Osteocyte (in vitro differentiated cells): ENCODE results near the gene SLC38A8. TPM values are rescaled to one million over a fixed set of nuclear protein-coding genes. Genes with fewer than 3 reads are reported as not detected.

Source experiments
- DNase-seq: peaks from one replicate; pipeline ENCODE4 v3.0.0; 2021; ENCODE audit warnings: mixed read lengths; ENCODE audit not compliant: unreplicated experiment; ENCODE audit errors: extremely low spot score
- H3K27ac Mint-ChIP-seq: one replicate; pipeline ENCODE4 v1.8.0; 2021; ENCODE audit warnings: mild to moderate bottlenecking, mixed read lengths; ENCODE audit not compliant: unreplicated experiment
- H3K27me3 Mint-ChIP-seq: one replicate; pipeline ENCODE4 v1.8.0; 2021; ENCODE audit warnings: mixed read lengths; ENCODE audit not compliant: unreplicated experiment
- H3K36me3 Mint-ChIP-seq: one replicate; pipeline ENCODE4 v1.8.0; 2021; ENCODE audit warnings: mixed read lengths; ENCODE audit not compliant: unreplicated experiment
- H3K4me1 Mint-ChIP-seq: one replicate; pipeline ENCODE4 v1.8.0; 2021; ENCODE audit warnings: mixed read lengths; ENCODE audit not compliant: unreplicated experiment
- H3K4me3 Mint-ChIP-seq: one replicate; pipeline ENCODE4 v1.8.0; 2021; ENCODE audit warnings: mild to moderate bottlenecking, moderate library complexity, mixed read lengths; ENCODE audit not compliant: unreplicated experiment
- H3K9me3 Mint-ChIP-seq: one replicate; pipeline ENCODE4 v1.8.0; 2021; ENCODE audit warnings: mixed read lengths; ENCODE audit not compliant: unreplicated experiment
- total RNA-seq: library from RNA; stranded (reverse); gene quantifications from 2 replicates; pipeline ENCODE4 v1.2.1, GENCODE V29; 2021
- TF ChIP-seq, protein P1 (sequence below): fragments of 200-600 bp; sonication (generic); IDR thresholded peaks from 2 replicates; pipeline ENCODE4 v1.5.0; 2021; ENCODE audit warnings: antibody characterized with exemption, mild to moderate bottlenecking, moderate library complexity

Gene SLC38A8
- total RNA-seq, 1 donor from 2014 or later, result not detected

DNA sequence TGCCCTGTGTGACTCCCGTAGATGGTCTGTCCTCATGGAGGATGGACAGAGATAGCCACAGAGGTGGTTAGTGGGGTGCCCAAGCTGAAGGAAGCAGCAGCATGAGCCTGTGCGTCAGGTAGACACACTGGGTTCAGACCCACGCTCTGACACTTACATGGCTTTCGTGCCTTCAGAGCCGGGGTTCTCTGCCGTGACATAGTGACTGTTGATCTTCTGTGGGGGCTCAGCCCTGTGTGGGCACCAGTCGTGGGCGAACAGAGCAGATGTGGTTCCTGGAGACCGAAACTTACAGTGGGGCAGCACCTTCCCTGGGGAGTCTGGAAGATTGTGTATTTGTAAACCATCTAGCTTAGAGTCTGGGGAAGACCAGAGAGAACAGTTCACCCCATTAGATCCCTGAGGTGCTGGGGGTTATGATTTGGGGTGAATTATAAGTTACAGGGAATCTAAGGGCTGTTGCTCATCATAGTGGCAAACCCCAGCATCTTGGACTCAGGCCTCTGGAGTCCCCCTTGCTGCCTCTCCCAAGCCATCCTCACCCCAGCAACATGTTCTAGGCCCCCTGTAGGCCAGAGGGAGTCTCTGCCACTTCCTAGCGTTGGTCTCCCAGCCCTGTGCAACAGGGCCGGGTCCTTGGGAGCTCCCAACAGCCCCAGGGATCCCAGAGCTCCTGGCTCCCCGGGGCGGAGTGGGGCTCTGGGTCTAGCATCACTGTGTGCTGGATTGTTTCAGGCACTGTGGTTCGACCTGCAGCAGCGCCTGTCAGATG is 45.9 kb downstream of the SLC38A8 start:
- no peak for DNase-seq
- Mint-ChIP-seq H3K27ac (no peak overlapping the region), H3K27me3 (peaks cover 12% of the 10 kb centered on the region), H3K36me3 (no peaks in the 10 kb centered on the region), H3K9me3 (no peaks in the 10 kb centered on the region), H3K4me3 (no peak overlapping the region), H3K4me1 (peaks cover 6% of the 10 kb centered on the region)
- TF ChIP-seq, protein P1, sequence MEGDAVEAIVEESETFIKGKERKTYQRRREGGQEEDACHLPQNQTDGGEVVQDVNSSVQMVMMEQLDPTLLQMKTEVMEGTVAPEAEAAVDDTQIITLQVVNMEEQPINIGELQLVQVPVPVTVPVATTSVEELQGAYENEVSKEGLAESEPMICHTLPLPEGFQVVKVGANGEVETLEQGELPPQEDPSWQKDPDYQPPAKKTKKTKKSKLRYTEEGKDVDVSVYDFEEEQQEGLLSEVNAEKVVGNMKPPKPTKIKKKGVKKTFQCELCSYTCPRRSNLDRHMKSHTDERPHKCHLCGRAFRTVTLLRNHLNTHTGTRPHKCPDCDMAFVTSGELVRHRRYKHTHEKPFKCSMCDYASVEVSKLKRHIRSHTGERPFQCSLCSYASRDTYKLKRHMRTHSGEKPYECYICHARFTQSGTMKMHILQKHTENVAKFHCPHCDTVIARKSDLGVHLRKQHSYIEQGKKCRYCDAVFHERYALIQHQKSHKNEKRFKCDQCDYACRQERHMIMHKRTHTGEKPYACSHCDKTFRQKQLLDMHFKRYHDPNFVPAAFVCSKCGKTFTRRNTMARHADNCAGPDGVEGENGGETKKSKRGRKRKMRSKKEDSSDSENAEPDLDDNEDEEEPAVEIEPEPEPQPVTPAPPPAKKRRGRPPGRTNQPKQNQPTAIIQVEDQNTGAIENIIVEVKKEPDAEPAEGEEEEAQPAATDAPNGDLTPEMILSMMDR, result no peak

DNA sequence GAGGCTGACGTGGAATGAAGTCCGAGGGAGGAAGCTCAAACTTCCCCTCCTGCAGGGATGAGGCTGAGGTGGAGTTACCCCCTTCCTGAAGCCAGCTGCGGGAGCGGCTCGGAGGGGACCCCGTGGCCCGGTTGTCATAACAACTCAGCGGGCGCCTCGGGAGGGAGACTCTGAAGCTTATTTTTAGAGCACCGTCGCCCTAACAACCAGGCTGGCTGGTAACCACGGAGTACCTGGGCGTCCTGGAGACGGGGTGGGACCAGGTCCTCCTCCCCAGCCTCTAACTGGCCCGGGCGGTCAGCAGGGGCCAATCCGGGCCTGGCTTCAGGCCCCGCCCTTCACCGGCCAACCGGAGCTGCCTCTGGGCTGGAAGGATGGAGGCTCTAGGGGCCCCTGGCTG is 46.8 kb downstream of the SLC38A8 start:
- Mint-ChIP-seq H3K36me3 (no peaks in the 10 kb centered on the region), H3K27me3 (peaks cover 12% of the 10 kb centered on the region), H3K4me1 (peaks cover 6% of the 10 kb centered on the region), H3K4me3 (no peak overlapping the region), H3K27ac (no peak overlapping the region), H3K9me3 (no peaks in the 10 kb centered on the region)
- TF ChIP-seq, protein P1, result no peak
- DNase-seq, result no peak

DNA sequence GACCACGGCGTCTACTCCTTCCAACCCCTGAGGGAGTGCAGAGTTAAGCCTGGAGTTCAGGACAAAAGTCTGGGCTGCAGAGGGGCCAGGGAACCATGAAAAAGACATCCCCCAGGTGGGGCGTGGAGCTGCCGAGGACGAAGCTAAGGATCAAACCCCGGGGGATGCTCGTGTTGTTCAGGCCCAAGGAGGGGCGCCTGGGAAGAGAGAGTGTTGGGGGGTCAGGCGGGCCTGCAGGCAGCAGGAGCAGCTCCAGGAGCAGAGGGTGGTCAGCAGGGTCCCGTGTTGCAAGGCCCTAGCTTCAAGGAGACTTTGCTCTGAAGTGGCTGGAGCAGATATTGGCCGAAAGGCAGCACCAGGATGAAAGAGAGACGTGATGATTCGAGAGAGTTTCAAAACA is 47.9 kb downstream of the SLC38A8 start:
- peaks cover 20% of the 10 kb centered on the region for H3K27me3 Mint-ChIP-seq
- H3K27ac Mint-ChIP-seq, result no peak overlapping the region
- peaks cover 7% of the 10 kb centered on the region for H3K4me1 Mint-ChIP-seq
- no peak for DNase-seq
- H3K36me3 Mint-ChIP-seq, result no peaks in the 10 kb centered on the region
- TF ChIP-seq, protein P1, result no peak
- no peak overlapping the region for H3K4me3 Mint-ChIP-seq
- H3K9me3 Mint-ChIP-seq, result no peaks in the 10 kb centered on the region

GRCh38 chr16:83994087-83994486 is 48.5 kb downstream of the SLC38A8 start:
- Mint-ChIP-seq H3K9me3 (no peaks in the 10 kb centered on the region), H3K27ac (no peak overlapping the region), H3K27me3 (peaks cover 26% of the 10 kb centered on the region), H3K36me3 (no peaks in the 10 kb centered on the region), H3K4me1 (peaks cover 8% of the 10 kb centered on the region), H3K4me3 (no peak overlapping the region)
- TF ChIP-seq, protein P1, result no peak
- no peak for DNase-seq

DNA sequence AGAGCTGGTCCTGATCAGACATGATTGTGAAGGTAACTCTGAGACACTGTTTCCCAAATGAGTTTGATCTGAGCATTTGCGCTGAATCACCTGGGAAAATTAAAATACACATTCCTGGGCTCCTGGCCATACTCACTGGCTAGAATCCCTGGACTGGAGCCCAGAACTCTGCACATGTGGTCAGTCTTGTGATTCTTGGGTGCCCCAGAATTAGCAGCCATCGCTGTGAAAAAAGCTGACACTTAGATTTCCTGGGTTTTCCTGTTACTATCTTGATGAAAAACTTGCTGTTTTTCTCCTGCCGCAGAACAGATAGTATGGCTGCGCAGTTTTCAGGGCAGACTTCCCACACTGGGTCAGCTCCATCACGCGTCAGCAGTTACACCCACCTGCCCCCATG is 50.0 kb downstream of the SLC38A8 start:
- Mint-ChIP-seq H3K9me3 (no peaks in the 10 kb centered on the region), H3K4me1 (peaks cover 8% of the 10 kb centered on the region), H3K36me3 (no peaks in the 10 kb centered on the region), H3K27me3 (peaks cover 39% of the 10 kb centered on the region), H3K27ac (no peak overlapping the region), H3K4me3 (no peak overlapping the region)
- TF ChIP-seq, protein P1, result no peak
- DNase-seq, result no peak
